OCI-LY1 (cell line): ENCODE results near the gene GPR22.

Experiments used
- EZH2 ChIP-seq: fragments of 200-600 bp; sonication (generic), shearing (Covaris generic); IDR thresholded peaks from 2 replicates; pipeline ENCODE4 v1.8.0; 2017; ENCODE audit warnings: borderline replicate concordance, mixed run types, mild to moderate bottlenecking, antibody characterized with exemption, low read length, moderate library complexity, mixed read lengths
- TF ChIP-seq, protein P1 (sequence below): fragments of 200-600 bp; sonication (generic), shearing (Covaris generic); IDR thresholded peaks from 2 replicates; pipeline ENCODE4 v1.5.1; 2017; ENCODE audit warnings: mild to moderate bottlenecking, antibody characterized with exemption, low read length, moderate library complexity, mixed read lengths

DNA sequence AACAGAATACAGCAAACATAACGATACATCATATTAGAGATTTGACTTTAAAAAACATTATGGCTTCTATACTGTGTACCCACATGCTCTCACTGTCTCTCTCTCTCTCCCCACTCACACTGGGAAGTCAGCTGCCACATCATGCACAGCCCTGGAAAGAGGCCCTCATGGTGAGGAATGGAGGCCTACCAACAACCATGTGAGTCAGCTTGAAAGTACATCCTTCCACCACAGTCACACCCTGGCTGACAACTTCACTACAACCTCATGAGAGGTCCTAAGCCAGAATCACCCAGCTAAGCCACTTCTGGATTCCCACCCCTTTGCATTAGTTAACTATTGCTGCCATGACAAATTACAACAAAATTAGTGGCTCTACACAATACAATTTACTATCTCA is 23.3 kb upstream of the GPR22 start:
- TF ChIP-seq, protein P1, sequence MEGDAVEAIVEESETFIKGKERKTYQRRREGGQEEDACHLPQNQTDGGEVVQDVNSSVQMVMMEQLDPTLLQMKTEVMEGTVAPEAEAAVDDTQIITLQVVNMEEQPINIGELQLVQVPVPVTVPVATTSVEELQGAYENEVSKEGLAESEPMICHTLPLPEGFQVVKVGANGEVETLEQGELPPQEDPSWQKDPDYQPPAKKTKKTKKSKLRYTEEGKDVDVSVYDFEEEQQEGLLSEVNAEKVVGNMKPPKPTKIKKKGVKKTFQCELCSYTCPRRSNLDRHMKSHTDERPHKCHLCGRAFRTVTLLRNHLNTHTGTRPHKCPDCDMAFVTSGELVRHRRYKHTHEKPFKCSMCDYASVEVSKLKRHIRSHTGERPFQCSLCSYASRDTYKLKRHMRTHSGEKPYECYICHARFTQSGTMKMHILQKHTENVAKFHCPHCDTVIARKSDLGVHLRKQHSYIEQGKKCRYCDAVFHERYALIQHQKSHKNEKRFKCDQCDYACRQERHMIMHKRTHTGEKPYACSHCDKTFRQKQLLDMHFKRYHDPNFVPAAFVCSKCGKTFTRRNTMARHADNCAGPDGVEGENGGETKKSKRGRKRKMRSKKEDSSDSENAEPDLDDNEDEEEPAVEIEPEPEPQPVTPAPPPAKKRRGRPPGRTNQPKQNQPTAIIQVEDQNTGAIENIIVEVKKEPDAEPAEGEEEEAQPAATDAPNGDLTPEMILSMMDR = no peak
- no peak for TF ChIP-seq EZH2
